ENCODE results near the gene ITFG2. TPM values are rescaled to one million over a fixed set of nuclear protein-coding genes. Genes with fewer than 3 reads are reported as not detected.

Gene ITFG2
- total RNA-seq, 4 donors from 2014 or later = 34.5 to 45.0 (median 36.9) TPM

DNA sequence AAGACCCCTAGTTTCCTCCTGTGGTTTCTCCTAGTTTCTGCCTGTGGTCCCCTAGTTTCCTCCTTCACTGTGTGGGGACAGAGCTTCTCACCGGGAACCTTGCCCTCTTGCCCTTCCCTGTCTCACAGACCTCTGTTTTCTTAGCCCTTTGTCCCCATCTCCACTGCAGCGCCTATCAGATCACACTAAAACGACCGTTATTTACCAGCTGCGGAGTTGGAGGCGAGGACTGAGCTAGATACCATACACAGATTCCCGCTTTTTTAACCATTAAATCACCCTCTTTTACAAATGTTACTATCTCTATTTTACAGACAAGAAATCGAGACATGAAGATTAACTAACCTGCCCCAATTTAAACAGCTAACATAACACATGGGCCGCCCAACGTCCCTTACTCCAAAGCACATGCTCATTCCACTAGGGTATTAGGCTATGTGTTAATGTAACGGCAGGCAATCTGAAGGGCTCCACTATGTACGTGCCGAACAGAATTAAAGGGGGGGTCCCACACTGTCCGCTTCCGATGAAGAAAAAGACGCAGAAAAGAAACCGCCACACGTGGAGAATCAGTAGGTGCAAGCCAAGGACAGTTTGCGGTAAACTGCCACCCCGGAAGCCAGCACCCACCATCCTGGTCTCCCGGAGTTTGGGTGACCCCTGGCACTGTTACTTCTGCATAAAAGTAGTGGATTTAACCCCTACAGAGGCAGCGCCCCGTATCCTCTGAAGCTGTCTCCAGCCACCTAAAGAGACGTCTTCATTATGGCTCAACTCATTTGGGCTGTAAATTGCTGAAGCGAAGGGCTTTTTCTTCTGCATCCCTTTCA, 19.6 kb upstream of the ITFG2 start:
- no peak overlapping the region for H3K4me3 ChIP-seq
- no peaks in the 10 kb centered on the region for H3K9me3 ChIP-seq
- H3K36me3 ChIP-seq = peaks cover 0 to 9% (median 0%) of the 10 kb centered on the region in 3 donors
- TF ChIP-seq, protein P1, sequence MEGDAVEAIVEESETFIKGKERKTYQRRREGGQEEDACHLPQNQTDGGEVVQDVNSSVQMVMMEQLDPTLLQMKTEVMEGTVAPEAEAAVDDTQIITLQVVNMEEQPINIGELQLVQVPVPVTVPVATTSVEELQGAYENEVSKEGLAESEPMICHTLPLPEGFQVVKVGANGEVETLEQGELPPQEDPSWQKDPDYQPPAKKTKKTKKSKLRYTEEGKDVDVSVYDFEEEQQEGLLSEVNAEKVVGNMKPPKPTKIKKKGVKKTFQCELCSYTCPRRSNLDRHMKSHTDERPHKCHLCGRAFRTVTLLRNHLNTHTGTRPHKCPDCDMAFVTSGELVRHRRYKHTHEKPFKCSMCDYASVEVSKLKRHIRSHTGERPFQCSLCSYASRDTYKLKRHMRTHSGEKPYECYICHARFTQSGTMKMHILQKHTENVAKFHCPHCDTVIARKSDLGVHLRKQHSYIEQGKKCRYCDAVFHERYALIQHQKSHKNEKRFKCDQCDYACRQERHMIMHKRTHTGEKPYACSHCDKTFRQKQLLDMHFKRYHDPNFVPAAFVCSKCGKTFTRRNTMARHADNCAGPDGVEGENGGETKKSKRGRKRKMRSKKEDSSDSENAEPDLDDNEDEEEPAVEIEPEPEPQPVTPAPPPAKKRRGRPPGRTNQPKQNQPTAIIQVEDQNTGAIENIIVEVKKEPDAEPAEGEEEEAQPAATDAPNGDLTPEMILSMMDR (IDR thresholded peaks at IDR 0.05) = no peak
- TF ChIP-seq POLR2A (IDR thresholded peaks at IDR 0.05) (no peak), EP300 (IDR thresholded peaks at IDR 0.05) (no peak)
- WGBS, 2 donors = 70 to 71% methylated on average over 25 of the region's 25 CpGs
- DNase-seq (ENCODE audit: low spot score in 2 of 2) = no peak
- peaks cover 5 to 28% (median 20%) of the 10 kb centered on the region in 4 donors for H3K4me1 ChIP-seq
- H3K27me3 ChIP-seq = no peaks in the 10 kb centered on the region
- H3K27ac ChIP-seq = no peak overlapping the region

DNA sequence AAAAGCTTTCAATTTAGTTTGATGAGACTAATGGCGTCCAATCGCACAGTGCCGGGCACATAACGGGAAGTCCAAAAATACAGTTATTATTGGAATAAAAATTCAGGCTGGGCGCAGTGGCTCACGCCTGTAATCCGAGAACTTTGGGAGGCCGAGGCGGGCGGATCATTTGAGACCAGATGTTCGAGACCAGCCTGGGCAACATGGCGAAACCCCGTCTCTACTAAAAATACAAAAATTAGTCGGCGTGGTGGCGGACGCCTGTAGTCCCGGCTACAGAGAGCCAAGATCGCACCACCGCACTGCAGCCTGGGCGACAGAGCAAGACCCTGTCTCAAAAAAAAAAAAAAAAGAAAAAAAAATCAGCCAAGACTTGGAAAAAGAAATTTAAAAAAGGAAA, 18.9 kb upstream of the ITFG2 start:
- Histone ChIP-seq H3K9me3 (no peaks in the 10 kb centered on the region), H3K36me3 (peaks cover 0 to 16% (median under 1%) of the 10 kb centered on the region in 3 donors), H3K4me3 (no peak overlapping the region), H3K27ac (peak overlapping the region in 1 of 4 donors; percentile 97), H3K27me3 (no peaks in the 10 kb centered on the region), H3K4me1 (peaks cover 5 to 30% (median 20%) of the 10 kb centered on the region in 4 donors)
- no peak for DNase-seq (ENCODE audit: low spot score in 2 of 2)
- WGBS, 2 donors = 87 to 94% methylated on average over 21 of the region's 21 CpGs
- TF ChIP-seq EP300 (IDR thresholded peaks at IDR 0.05) = no peak
- TF ChIP-seq, protein P1 (IDR thresholded peaks at IDR 0.05) = no peak
- no peak for TF ChIP-seq POLR2A (IDR thresholded peaks at IDR 0.05)

DNA sequence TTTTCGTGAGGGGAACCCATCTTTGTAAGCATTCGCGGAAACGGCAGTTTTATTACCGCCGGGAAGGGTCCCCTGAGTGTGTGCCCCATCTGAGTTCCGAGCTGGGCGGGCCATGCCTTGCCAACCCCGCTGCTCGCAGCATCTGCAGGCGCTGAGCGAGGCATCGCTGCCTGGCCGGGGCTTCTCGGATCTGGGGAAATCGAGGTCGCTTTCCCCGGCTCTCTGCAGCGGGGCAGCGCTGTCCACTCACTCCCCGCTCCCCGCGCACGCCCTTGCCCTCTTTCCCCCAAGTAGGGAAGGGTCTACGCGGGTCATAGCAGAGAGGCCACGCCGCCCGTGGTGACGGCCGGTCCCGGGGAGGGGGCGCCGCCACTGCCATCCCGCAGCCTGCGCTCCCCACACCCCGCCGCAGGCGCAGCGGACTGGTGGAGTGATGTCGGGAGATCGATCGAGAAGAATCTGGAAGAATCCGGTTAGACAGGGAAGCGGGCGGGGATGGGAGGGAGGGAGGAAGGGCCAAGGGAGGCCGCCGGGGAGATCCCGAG, 18.2 kb upstream of the ITFG2 start:
- Histone ChIP-seq H3K4me1 (peaks cover 5 to 36% (median 20%) of the 10 kb centered on the region in 4 donors), H3K27me3 (no peaks in the 10 kb centered on the region), H3K4me3 (peak overlapping the region; percentile 77 to 97 (median 92)), H3K9me3 (no peaks in the 10 kb centered on the region), H3K36me3 (peaks cover 0 to 23% (median 8%) of the 10 kb centered on the region in 3 donors), H3K27ac (peak overlapping the region; percentile 89 to 97 (median 91))
- peak in 1 of 2 donors; percentile 92 for TF ChIP-seq EP300 (IDR thresholded peaks at IDR 0.05)
- TF ChIP-seq, protein P1 (IDR thresholded peaks at IDR 0.05) = peak in 2 of 5 experiments; percentile 11 to 12
- TF ChIP-seq POLR2A (IDR thresholded peaks at IDR 0.05) = peak in 1 of 2 donors; percentile 33
- WGBS, 2 donors = 1 to 4% methylated on average over 31 to 34 of the region's 49 CpGs
- DNase-seq (ENCODE audit: low spot score in 2 of 2) = no peak

DNA sequence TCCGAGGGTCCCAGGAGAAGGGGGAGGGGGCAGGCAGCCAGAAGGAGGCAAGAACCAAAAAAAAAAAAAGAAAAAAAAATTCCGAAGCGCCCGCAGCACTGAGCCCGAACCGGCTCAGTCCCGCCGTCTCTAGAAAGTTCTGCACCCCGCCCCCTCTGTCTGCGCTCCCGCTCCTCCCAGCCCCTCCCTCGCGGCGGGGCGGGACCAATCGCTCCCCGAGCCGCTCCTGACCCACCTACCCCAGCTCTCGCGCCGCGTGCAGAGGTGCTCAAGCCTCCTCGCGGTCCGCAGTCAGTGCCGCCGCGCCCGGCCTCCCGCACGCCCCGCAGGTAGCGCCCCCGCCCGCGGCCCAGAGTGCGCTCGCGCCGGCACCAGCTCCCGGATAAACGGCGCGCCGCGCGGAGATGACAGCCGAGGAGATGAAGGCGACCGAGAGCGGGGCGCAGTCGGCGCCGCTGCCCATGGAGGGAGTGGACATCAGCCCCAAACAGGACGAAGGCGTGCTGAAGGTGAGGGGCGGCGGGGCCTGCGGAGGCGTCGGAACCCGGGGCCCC, 17.7 kb upstream of the ITFG2 start, which contains the start of gene FKBP4:
FKBP4 (plus strand) TSS at position 235 of the 554 bp plus-strand sequence; CDS start at position 405, 170 bp downstream.
- Histone ChIP-seq H3K36me3 (peaks cover 0 to 29% (median 13%) of the 10 kb centered on the region in 3 donors), H3K4me3 (peak within 1 kb of the TSS; percentile 77 to 97 (median 92)), H3K27me3 (no peaks in the 10 kb centered on the region), H3K27ac (peak within 1 kb of the TSS; percentile 90 to 97 (median 93)), H3K9me3 (no peaks in the 10 kb centered on the region), H3K4me1 (peaks cover 5 to 42% (median 20%) of the 10 kb centered on the region in 4 donors)
- WGBS, 2 donors = 1% methylated on average over 22 to 46 of the region's 63 CpGs
- DNase-seq (ENCODE audit: low spot score in 2 of 2) = peak; percentile 87 to 89
- TF ChIP-seq, protein P1 (IDR thresholded peaks at IDR 0.05) = peak in 2 of 5 experiments; percentile 20 to 24
- TF ChIP-seq POLR2A (IDR thresholded peaks at IDR 0.05) (peak; percentile 92 to 96), EP300 (IDR thresholded peaks at IDR 0.05) (peak; percentile 68 to 93)
